ENCODE results near the gene GBGT1. TPM values are rescaled to one million over a fixed set of nuclear protein-coding genes. Genes with fewer than 3 reads are reported as not detected.

Gene GBGT1
- total RNA-seq, 1 experiment from 2014 or later: 6.8 TPM

- DNase-seq: no peak
- H3K27me3 ChIP-seq (ENCODE audit: control insufficient read depth, insufficient read depth, low read length): no peaks in the 10 kb centered on the region
- no peaks in the 10 kb centered on the region for H3K36me3 ChIP-seq (replicated peaks; ENCODE audit: control insufficient read depth, insufficient read depth, low read length)
- no peak overlapping the region for H3K4me3 ChIP-seq (ENCODE audit: insufficient read depth, low read depth, low read length)
Measured at GRCh38 chr9:133134388-133135145, 29.1 kb downstream of the GBGT1 start.

GRCh38 chr9:133133681-133134387, 29.9 kb downstream of the GBGT1 start:
- no peaks in the 10 kb centered on the region for H3K27me3 ChIP-seq (ENCODE audit: control insufficient read depth, insufficient read depth, low read length)
- H3K4me3 ChIP-seq (ENCODE audit: insufficient read depth, low read depth, low read length): no peak overlapping the region
- peak; percentile 83 for DNase-seq
- H3K36me3 ChIP-seq (replicated peaks; ENCODE audit: control insufficient read depth, insufficient read depth, low read length): no peaks in the 10 kb centered on the region

GRCh38 chr9:133132174-133132573, 31.5 kb downstream of the GBGT1 start:
- H3K4me3 ChIP-seq (ENCODE audit: insufficient read depth, low read depth, low read length): no peak overlapping the region
- DNase-seq: no peak
- no peaks in the 10 kb centered on the region for H3K27me3 ChIP-seq (ENCODE audit: control insufficient read depth, insufficient read depth, low read length)
- H3K36me3 ChIP-seq (replicated peaks; ENCODE audit: control insufficient read depth, insufficient read depth, low read length): no peaks in the 10 kb centered on the region

GRCh38 chr9:133131506-133131905, 32.2 kb downstream of the GBGT1 start:
- DNase-seq: no peak
- no peak overlapping the region for H3K4me3 ChIP-seq (ENCODE audit: insufficient read depth, low read depth, low read length)

GRCh38 chr9:133130685-133131244, 32.9 kb downstream of the GBGT1 start:
- no peak overlapping the region for H3K4me3 ChIP-seq (ENCODE audit: insufficient read depth, low read depth, low read length)
- H3K36me3 ChIP-seq (replicated peaks; ENCODE audit: control insufficient read depth, insufficient read depth, low read length): no peaks in the 10 kb centered on the region
- no peaks in the 10 kb centered on the region for H3K27me3 ChIP-seq (ENCODE audit: control insufficient read depth, insufficient read depth, low read length)
- peak; percentile 63 for DNase-seq

More at GRCh38 chr9:133131506-133131905, 32.2 kb downstream of the GBGT1 start:
- no peaks in the 10 kb centered on the region for H3K27me3 ChIP-seq (ENCODE audit: control insufficient read depth, insufficient read depth, low read length)
- no peaks in the 10 kb centered on the region for H3K36me3 ChIP-seq (replicated peaks; ENCODE audit: control insufficient read depth, insufficient read depth, low read length)

- Histone ChIP-seq H3K4me3 (ENCODE audit: insufficient read depth, low read depth, low read length) (no peak overlapping the region), H3K36me3 (replicated peaks; ENCODE audit: control insufficient read depth, insufficient read depth, low read length) (no peaks in the 10 kb centered on the region), H3K27me3 (ENCODE audit: control insufficient read depth, insufficient read depth, low read length) (no peaks in the 10 kb centered on the region)
- DNase-seq: no peak
Measured at GRCh38 chr9:133129001-133129795, 34.5 kb downstream of the GBGT1 start.

- H3K4me3 ChIP-seq (ENCODE audit: insufficient read depth, low read depth, low read length): no peak overlapping the region
- no peaks in the 10 kb centered on the region; the same call in 1 of the 2 replicates for H3K27me3 ChIP-seq (ENCODE audit: control insufficient read depth, insufficient read depth, low read length)
- DNase-seq: no peak
- H3K36me3 ChIP-seq (replicated peaks; ENCODE audit: control insufficient read depth, insufficient read depth, low read length): no peaks in the 10 kb centered on the region
Measured at GRCh38 chr9:133128152-133128551, 35.6 kb downstream of the GBGT1 start.

- DNase-seq: peak; percentile 72
- H3K36me3 ChIP-seq (replicated peaks; ENCODE audit: control insufficient read depth, insufficient read depth, low read length): no peaks in the 10 kb centered on the region
- H3K27me3 ChIP-seq (ENCODE audit: control insufficient read depth, insufficient read depth, low read length): no peaks in the 10 kb centered on the region; the same call in 1 of the 2 replicates
- no peak overlapping the region for H3K4me3 ChIP-seq (ENCODE audit: insufficient read depth, low read depth, low read length)
Measured at GRCh38 chr9:133127340-133127981, 36.3 kb downstream of the GBGT1 start.

- peak; percentile 61 for DNase-seq
- H3K36me3 ChIP-seq (replicated peaks; ENCODE audit: control insufficient read depth, insufficient read depth, low read length): no peaks in the 10 kb centered on the region
Measured at GRCh38 chr9:133126697-133127339, 36.9 kb downstream of the GBGT1 start.

GRCh38 chr9:133125941-133126696, 37.6 kb downstream of the GBGT1 start:
- no peak for DNase-seq
- no peaks in the 10 kb centered on the region for H3K36me3 ChIP-seq (replicated peaks; ENCODE audit: control insufficient read depth, insufficient read depth, low read length)
- H3K4me3 ChIP-seq (ENCODE audit: insufficient read depth, low read depth, low read length): no peak overlapping the region
- no peaks in the 10 kb centered on the region; the same call in 1 of the 2 replicates for H3K27me3 ChIP-seq (ENCODE audit: control insufficient read depth, insufficient read depth, low read length)

More at GRCh38 chr9:133126697-133127339, 36.9 kb downstream of the GBGT1 start:
- Histone ChIP-seq H3K4me3 (ENCODE audit: insufficient read depth, low read depth, low read length) (no peak overlapping the region), H3K27me3 (ENCODE audit: control insufficient read depth, insufficient read depth, low read length) (no peaks in the 10 kb centered on the region; the same call in 1 of the 2 replicates)

GRCh38 chr9:133124907-133125275, 38.8 kb downstream of the GBGT1 start:
- no peak overlapping the region for H3K4me3 ChIP-seq (ENCODE audit: insufficient read depth, low read depth, low read length)
- H3K27me3 ChIP-seq (ENCODE audit: control insufficient read depth, insufficient read depth, low read length): peaks cover 2% of the 10 kb centered on the region
- no peak for DNase-seq
- H3K36me3 ChIP-seq (replicated peaks; ENCODE audit: control insufficient read depth, insufficient read depth, low read length): no peaks in the 10 kb centered on the region

- no peaks in the 10 kb centered on the region for H3K36me3 ChIP-seq (replicated peaks; ENCODE audit: control insufficient read depth, insufficient read depth, low read length)
- no peak overlapping the region for H3K4me3 ChIP-seq (ENCODE audit: insufficient read depth, low read depth, low read length)
- H3K27me3 ChIP-seq (ENCODE audit: control insufficient read depth, insufficient read depth, low read length): peaks cover 5% of the 10 kb centered on the region
- DNase-seq: no peak
Measured at GRCh38 chr9:133124123-133124906, 39.4 kb downstream of the GBGT1 start.
